Stimulated activated CD8-positive, alpha-beta memory T cell treated with anti-CD3 and anti-CD28 coated beads, Interleukin-12 subunit alpha, Interleukin-12 subunit beta, amount 100 ng/mL, for 1 hour (primary cell): ENCODE data around the gene WASF3.

Experiments
- DNase-seq: peaks from one replicate; pipeline ENCODE4 v3.0.0-alpha.2; 2020; ENCODE audit warnings: low read depth

The WASF3 gene

GRCh38 chr13:26590379-26590778, 32.9 kb downstream of the WASF3 start:
- no peak for DNase-seq

DNA sequence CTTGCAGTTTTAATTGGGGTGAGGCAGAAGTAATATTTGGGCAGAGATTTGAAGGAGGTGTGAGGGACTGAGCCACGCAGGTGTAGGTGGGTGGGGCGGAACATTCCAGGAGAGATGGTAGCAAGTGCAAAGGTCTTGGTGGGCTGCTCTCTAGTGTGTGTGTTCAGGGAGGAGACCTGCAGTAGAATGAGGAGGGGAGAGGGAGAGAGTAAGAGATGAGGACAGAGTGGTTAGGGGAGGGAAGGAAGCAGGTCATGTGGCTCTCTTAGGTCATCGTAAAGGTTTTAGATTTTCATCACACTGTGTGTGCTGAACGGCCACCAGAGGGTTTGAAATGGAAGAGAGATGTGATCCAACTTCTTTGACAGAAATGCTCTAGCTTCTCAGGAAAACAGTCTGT, 33.5 kb downstream of the WASF3 start:
- no peak for DNase-seq

DNA sequence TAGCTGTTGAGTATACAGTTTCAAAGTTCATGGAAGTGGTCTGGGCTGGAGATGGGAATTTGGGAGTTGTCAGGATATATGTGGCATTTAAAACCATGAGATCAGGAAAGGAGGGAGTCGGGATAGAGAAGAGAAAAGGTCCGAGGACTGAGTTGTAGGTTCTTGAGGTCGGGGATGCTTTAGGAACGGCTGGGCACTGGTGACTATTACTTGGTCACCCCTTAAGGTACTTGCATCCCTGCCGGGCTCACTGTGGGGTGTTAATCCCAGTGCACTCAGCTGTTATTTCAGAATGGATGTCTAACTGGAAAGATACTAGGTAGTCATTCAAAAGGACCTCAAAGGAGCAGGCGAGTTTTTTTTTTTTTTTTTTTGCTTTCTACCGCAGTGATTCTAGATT, 34.2 kb downstream of the WASF3 start:
- DNase-seq = no peak

DNA sequence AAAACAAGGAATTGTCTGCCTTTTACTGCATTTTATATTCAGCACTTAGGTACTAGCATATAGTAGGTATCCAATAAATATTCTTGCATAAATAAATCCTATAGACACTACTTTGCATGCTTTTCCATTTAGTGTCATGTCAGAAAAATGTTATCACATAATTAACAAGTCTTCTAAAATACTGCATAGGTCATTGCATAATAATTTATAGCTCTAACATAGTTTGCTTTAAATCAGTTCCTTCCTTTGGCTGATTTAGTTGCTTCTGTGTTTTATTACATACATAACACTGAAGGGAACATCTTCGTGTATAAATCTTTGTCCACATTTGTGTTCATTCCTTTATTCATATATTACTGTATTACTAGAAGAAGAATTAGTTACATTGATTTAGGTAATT, 36.2 kb downstream of the WASF3 start:
- no peak for DNase-seq

GRCh38 chr13:26594363-26594762, 36.9 kb downstream of the WASF3 start:
- no peak for DNase-seq

DNA sequence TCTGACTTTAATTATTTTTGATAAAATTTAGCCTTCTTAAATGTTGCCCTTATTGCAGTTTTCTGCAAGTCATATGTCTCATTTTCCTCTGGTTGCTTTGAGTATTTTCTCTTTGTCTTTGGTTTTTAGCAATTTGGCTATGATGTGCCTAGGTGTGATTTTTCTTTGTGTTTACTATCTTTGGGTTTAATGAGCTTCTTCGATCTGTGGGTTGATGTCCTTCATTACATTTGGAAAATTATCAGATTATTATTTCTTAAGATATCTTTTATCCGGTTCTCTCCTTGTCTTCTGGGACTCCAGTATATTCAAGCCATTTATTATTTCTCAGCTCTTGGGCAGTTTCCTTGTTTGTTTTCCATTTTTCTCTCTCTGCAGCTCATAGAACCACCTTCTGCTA, 39.0 kb downstream of the WASF3 start:
- DNase-seq = no peak

DNA sequence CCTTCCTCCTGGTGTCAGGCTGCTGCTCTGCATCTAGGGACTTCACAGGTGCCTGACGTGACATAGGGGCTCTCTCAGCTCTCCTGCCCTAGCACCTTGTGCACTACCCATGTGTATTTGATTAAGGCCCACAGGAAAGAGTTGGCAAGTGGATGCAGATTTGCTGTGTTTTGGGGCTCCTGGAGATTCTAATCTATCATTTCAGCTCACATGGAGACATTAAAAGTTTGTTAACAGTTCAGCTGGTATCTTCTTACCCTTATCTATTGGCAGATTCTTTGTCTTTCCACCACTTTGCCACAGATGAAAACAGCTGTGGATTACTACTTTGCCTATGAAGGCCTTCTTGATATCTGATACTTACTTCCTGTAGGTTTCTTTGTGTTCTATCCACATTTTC, 41.9 kb downstream of the WASF3 start:
- no peak for DNase-seq

GRCh38 chr13:26599860-26600259, 42.4 kb downstream of the WASF3 start:
- no peak for DNase-seq

DNA sequence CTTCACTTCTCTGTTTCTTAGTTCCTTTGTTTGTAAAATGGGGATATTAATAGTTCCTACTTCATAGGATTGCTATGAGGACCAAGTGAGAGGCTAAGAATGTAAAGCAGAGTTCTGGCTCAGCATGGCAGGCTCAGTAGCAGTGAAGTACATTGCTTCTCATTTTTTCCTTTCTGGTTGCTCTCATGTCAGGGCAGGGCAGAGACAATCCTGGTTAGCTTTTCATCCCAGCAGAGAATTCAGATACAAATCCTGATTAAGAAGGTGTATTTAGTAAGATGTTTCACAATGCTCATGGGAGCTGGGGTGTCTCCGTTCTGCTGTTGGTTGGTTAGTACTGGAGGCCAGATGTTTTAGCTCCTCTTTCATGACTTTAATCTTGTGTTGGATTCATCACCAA, 42.9 kb downstream of the WASF3 start:
- no peak for DNase-seq

DNA sequence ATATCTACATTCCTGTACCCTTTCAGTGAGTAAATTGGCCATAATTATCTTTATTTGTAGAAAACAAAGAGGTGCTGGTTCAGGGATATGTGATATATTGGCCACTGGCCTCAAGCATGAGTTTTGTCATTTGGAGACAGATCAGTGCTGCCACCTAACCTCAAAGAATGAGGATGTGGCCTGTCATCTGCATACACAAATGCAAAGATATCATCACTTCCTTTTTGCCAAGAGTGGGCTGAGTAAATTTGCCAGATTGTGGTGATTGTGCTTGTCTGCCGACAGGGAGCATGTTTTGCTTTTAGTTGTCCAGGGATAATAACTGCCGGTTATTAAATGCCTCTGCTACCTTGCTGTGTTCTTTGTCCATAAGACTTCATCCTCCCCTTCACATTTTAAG, 44.2 kb downstream of the WASF3 start:
- no peak for DNase-seq

GRCh38 chr13:26602783-26603182, 45.3 kb downstream of the WASF3 start:
- no peak for DNase-seq

GRCh38 chr13:26604784-26605545, 47.5 kb downstream of the WASF3 start:
- DNase-seq = no peak

DNA sequence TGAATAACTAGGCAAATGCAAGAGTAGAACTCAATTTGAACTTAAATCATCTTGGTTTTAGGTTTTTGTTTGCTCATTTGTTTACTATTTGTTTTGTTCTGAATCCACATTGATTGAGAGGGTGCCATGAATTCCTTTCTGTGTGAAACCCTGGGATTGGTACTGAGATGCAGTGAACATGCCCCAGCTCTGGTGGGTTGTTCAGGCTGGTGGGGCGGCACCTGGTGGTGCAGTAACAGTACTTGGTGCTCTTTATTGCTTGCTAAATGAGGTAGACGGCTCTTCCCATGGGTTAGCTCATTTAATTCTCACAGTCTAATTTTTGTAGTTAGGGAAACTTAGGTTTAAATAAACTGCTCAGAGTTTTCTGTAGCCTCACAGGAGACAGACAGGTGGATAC, 48.4 kb downstream of the WASF3 start:
- DNase-seq = no peak

DNA sequence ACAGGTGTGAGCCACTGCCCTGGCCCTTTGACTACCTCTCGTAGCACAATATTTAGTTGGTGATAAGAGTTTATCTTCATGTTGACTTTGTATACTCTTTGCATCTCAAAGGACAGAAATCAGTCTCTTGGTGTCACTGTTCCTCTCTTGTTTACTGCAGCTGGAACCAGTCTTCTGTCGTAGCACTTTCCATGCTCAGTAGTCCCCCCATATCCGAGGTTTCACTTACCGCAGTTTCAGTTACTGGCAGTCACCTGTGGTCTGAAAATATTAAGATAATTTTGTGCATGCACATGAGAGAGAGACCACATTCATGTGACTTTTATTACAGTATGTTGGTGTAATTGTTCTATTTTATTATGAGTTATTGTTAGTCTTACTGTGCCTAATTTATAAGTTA, 49.1 kb downstream of the WASF3 start:
- DNase-seq = no peak

GRCh38 chr13:26614721-26615120, 57.2 kb downstream of the WASF3 start:
- no peak for DNase-seq

DNA sequence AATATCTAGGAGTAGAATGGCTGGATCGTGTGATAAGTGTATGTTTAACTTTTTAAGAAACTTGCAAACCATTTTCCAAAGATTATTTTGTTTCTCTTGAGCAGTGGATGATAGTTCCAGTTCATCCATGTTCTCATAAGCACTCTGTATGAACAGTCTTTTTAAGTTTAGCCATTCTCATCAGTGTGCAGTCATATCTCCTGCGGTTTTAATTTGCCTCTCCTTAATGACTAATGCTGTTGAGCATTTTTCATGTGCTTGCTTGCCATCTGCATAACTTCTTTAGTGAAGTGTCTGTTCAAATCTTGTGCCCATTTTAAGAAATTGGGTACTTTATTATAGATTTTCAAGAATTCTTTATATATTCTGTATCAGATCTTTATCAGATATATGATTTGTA, 58.6 kb downstream of the WASF3 start:
- no peak for DNase-seq

DNA sequence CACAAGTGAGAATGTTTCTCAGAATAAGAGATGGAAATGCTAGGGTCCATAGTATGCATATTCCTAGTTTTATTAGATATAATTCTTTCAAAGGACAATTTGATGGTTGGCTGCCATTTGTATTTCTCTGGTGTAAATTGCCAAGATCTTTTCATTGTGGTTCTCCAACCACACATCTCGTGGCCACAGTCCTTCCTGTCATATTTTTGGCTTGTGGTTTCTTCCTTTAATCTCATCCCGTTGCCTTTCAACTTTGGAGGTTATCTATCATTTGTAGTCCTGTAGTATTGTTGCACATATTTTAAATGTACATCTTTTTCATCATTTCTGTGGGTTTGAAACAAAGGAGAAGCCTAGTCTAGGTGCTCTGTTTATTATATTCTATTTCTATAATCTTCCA, 61.2 kb downstream of the WASF3 start:
- DNase-seq = no peak

DNA sequence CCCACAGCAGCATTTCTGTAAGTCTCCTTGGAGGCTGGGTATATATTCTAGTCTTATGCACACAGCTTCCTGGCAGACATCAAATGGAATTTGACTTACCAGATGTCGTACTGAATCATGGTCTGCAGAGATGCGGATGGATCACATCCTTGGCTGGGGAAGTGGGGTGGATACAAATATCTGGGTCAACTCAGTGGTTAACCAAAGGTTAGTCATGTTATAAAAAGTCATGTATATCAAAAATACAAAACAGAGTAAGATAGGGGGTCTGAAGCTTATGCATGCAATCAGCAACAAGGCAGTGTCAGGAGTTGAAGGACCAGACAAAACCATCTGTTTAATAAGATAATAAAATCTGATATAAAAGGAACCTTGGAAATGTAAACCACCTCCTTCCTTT, 61.9 kb downstream of the WASF3 start:
- no peak for DNase-seq

- DNase-seq = no peak
Observed at GRCh38 chr13:26621731-26622401, 64.4 kb downstream of the WASF3 start.

GRCh38 chr13:26623125-26623524, 65.6 kb downstream of the WASF3 start:
- no peak for DNase-seq

- no peak for DNase-seq
Observed at GRCh38 chr13:26624572-26624971, 67.1 kb downstream of the WASF3 start.

- no peak for DNase-seq
Observed at GRCh38 chr13:26626271-26626670, 68.8 kb downstream of the WASF3 start.

DNA sequence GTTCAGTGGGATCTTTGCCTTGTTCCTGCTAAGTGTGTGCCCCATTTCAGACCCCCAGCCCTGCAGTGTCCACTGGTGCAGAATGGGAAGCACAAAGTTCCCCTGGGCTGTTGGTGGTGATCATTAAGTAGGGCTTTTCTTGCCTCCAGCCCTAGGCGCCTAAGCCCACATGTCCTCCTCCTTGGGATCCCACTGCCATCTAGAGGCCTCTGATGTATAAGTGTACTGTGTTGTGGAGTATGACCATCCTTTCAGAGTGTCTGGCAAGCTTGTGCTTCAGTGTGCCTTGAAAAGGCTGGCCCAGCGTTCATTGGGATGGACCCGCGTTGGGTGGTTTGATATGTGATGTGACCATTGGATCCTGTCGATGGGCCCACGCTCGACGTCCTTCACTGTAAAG, 71.2 kb downstream of the WASF3 start:
- DNase-seq = no peak

GRCh38 chr13:26629260-26629825, 71.9 kb downstream of the WASF3 start:
- DNase-seq = no peak
